GM19467 (cell line): Measurements from ENCODE around the gene PHYKPL.
"Not testable (repeated sequence)": the region's sequence is repeated elsewhere in the genome, so short reads cannot be mapped to it uniquely, and the experiment has no call there.

Source experiments
- ATAC-seq: cut with Tn5 transposase; IDR thresholded peaks from one replicate; pipeline ENCODE4 v1.9.1; 2021; ENCODE audit warnings: mild to moderate bottlenecking, moderate library complexity; ENCODE audit not compliant: unreplicated experiment

The PHYKPL gene

GRCh38 chr5:178208540-178209227 is 23.9 kb downstream of the PHYKPL start:
- no peak for ATAC-seq

DNA sequence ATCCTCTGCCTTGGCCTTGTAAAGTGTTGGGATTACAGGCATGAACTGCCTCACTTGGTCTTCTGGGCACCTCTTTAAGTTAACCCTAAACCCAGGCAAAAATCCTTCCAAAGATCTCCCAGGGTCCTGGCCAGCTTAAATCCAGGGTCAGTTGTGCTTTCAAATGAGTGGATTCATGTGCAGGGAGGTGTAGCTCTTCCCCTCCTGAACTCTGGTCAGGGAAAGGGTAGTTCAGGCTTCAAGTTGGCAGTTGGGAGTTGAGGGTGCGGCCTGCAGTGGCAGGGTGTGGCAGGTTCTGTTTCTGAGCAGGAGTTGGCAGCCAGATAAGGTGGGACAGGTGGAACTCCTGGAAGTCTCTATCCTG is 24.7 kb downstream of the PHYKPL start:
- no peak for ATAC-seq

DNA sequence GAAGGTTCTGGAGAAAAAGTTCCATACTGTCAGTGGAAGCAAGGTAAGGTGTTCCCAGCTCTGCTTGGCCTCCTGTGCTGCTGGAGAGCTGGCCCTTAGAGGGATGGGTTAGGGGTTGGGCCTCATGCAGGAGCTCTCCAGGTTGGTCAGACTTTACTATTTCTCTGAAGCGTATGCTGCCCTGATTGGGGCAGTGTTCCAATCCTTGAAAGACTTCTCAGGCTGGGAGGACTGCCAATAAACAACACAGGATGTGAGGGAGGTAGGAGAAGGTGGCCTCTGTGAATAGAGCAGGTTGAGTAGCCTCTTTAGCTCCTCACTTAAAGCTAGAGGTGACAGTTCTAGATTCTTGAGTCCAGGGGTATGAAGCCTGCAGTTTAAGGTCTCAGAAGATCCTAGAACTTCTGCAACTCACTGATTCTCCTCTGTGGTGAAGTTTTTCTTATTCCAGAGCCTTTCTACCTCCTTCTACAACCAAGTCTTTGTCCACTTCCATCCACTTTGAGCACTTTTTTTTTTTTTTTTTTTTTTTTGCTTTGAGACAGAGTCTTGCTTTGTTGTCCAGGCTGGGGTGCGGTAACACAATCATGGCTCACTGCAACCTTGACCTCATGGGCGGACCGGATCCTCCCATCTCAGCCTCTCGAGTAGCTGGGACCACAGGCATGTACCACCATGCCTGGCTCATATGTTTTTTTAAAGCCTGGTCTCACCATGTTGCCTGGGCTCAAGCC is 25.3 kb downstream of the PHYKPL start:
- ATAC-seq = no peak

DNA sequence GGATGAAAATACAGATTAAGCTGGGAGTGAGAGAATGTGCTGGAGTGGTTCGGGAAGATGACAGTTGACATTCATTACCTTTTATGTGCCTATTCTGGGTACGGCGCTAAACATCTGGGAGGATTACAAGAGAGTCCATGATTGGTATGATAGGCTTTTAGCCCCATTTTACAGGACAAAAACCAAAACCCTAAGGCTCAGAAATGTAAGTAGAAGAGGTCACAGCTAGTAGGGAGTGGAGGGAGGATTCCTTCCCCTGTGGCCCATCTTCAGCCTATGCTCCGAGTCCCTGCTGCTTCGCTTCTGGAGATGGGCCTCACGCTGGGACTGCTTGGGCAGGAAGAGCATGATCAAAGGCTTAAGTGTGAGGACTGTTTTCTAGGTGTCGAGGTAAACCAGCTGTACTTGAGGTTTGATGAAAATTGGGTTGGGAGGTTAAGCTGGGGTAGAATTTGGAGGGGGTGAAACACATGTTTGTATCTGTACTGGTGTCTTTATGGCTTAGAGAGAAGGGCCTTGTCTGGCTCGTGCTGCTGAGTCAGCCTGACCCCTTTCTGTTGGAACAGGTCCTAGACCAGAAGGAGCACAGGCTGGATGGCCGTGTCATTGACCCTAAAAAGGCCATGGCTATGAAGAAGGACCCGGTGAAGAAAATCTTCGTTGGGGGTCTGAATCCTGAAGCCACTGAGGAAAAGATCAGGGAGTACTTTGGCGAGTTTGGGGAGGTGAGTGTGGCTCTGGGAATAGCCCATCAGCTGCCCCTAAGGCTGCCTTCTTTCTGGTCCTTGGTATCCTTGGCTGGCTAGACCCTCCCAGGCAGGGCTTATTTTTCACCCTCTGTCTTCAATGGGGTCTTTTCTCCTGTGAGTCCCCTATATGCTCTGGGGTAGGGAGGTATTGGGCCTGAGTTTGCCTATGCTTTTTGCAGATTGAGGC is 26.2 kb downstream of the PHYKPL start:
- no peak for ATAC-seq

DNA sequence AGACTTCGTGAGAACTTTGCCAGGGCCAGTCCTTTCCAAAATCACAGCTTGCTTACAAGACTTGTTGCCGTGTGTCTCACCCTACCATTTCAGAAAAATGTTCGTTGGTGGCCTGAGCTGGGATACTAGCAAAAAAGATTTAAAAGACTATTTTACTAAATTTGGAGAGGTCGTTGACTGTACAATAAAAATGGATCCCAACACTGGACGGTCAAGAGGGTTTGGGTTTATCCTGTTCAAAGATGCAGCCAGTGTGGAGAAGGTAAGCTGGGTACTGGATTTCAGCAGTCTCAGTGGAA is 26.9 kb downstream of the PHYKPL start:
- ATAC-seq = no peak

- ATAC-seq = peak; percentile 45
These were observed 27.5 kb downstream of the PHYKPL start for GRCh38 chr5:178204935-178205748.

DNA sequence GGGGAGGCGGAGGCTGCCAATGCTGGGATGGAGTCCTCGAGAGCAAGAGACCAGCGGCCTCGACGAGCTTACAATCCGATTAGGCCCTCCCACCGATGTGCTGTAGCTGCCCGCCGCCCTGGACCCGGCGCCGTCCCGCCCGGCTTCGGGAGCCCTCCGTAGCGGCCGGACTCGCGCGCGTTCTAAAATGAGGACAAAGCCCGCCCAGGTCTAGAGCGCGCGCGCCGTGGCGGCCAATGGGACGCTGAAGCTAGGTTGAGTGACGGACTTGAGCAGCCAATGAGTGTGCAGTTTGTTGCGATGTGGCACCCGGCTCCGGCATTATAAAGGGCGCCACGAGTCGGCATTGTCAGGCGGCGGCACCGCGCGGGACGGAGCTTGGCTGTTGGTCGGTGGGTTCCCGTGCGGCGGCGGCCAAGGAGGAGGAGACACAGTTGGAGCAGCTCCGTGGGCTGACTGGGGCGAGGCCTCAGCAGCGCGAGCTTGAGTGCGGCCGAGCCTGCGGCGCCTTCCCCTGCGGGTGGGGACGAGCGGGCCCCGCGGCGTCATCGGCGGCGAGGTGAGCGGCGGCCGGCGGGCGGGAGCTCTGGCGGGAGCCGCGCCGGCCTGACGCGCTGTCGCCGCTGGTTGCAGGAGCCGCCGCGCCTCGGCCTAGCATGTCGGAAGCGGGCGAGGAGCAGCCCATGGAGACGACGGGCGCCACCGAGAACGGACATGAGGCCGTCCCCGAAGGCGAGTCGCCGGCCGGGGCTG is 28.2 kb downstream of the PHYKPL start, which contains the start of gene HNRNPAB:
Gene HNRNPAB, plus strand, starts transcription at position 352 of the 753 bp plus-strand sequence. Its CDS starts 305 bp downstream, at position 657.
- peak; percentile 85 for ATAC-seq

- no peak for ATAC-seq
These were observed 28.9 kb downstream of the PHYKPL start for GRCh38 chr5:178203670-178204181.

DNA sequence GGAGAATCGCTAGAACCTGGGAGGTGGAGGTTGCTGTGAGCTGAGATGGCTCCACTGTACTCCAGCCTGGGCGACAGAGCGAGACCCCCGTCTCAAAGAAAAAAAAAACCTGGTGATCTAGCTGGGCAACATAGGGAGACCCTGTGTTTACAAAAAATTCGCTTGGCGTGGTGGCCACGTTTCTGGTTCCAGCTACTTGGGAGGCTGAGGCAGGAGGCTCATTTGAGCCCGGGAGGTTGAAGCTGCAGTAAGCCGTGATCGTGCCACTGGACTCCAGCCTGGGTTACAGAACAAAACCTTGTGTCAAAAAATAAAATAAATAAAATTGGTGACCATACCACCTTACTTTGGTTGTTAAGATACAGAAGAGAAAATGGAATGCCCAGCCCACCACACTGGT is 30.1 kb downstream of the PHYKPL start:
- no peak for ATAC-seq

DNA sequence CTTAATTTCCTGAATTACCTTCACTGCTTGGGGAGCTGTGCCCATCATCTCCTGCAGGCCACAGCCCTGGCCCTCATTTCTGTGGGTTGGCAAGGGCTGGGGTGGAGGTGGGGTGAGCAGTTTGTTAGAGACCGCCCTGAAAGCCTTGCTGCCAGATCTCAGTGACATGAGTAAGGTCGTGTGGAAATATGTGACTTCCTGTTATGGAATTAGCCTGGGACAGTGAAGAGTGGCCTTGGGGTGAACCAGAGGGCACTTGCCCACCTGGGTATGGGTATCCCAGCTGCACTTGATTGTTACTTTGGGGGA is 30.7 kb downstream of the PHYKPL start:
- no peak for ATAC-seq

DNA sequence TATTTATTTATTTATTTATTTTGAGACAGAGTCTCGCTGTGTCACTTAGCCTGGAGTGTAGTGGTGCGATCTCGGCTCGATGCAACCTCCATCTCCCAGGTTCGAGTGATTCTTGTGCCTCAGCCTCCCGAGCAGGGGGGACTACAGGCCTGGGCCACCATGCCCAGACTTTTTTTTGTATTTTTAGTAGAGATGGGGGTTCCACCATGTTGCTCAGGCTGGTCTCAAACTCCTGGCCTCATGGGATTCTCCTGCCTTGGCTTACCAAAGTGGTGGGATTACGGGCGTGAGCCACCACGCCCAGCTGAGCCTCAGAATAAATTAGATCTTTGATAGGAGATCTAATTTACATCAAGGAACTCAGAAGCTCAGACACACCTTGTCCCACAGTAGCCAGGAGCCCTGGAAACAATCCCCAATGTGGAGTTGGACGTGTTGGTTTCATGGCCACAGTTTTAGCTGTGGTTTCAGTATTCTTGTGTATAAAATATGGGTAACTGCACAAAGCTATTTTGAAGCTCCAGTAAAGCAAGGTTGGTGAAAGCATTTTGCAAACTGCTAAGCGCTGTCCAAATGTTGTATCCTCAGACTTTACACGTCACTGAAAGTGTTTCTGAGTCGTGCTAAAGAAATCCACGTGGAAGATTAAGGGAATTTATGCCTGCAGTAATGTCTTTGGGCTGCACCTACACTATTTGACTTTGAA is 31.2 kb downstream of the PHYKPL start:
- no peak for ATAC-seq

GRCh38 chr5:178199581-178200434 is 32.8 kb downstream of the PHYKPL start:
- no peak for ATAC-seq

GRCh38 chr5:178198706-178199105 is 33.9 kb downstream of the PHYKPL start:
- ATAC-seq = no peak

DNA sequence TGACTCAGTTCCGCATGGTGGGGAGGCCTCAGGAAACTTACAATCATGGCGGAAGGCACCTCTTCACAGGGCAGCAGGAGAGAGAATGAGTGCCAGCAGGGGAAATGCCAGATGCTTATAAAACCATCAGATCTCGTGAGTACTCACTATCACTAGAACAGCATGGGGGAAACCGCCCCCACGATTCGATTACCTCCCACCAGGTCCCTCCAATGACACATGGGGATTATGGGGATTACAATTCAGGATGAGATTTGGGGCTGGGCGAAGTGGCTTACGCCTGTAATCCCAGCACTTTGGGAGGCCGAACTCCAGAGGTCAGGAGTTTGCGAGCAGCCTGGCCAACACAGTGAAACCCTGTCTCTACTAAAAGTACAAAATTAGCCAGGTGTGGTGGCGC is 34.5 kb downstream of the PHYKPL start:
- not testable (repeated sequence) for ATAC-seq

DNA sequence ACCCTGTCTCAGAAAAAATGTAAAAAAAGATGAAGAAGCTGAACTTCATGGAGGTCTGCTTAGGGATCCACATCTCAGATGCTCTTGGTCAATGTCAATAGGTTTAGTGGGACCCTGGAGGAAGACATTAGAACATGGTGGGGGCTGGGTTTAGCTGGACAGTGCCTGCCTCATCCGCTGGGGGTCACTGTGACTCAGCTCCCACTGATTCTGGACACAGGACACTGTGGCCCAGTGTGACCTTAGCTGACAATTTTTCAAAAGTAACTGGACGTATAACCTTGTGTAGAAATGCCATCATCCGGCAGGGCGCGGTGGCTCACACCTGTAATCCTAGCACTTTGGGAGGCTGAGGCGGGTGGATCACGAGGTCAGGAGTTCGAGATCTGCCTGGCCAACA is 35.6 kb downstream of the PHYKPL start:
- no peak for ATAC-seq

DNA sequence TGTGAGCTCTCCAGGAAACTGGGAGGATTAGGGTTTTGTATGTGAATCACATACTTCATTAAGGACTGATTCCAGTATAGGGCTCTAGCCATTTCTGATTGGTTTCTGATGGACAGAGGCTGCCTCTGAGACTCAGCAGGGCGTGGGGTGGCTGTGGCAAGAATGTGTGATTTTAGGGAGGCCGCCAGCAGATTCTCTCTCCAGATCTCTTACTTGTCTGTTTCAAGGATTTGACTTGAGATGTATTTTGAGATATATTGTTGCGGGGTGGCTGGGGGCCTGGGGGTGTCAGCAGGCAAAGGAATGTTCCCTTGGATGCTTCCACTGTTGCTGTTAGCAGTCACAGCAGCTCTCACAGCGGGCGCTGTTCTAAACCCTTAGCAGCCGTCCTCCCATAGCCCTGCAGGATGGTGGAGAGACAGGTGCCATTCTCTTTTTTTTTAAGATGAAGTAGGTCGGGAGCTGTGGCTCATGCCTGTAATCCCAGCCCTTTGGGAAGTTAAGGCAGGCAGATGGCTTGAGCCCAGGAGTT is 36.3 kb downstream of the PHYKPL start:
- ATAC-seq = no peak

- ATAC-seq = no peak
These were observed 38.6 kb downstream of the PHYKPL start for GRCh38 chr5:178194026-178194425.

DNA sequence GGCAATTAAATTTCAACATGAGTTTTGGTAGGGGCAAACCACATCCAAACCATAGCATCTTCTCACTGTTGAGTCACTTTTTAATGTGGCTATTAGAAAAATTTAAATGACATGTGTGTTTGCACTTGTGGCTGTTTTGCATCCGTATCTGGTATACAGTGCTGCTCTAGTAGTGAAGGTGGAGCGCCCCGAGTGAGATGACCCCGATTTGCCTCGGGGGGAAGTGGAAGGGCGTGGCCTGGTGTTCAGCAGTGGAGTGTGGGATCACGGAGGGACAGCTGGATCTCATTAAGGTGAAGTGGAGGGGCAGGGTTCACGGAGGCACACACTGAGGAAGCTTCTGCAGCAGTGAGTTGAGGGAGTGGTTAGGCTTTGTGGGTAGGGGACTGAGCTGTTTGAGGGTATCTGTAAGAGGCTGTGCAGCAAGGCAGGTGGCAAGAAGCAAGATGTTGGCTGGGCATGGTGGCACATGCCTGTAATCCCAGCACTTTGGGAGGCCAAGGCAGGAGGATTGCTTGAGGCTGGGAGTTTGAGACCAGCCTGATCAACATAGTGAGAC is 39.3 kb downstream of the PHYKPL start:
- ATAC-seq = no peak
